K562 (cell line): ENCODE results near the gene ODAD3. TPM values are rescaled to one million over a fixed set of nuclear protein-coding genes. Genes with fewer than 3 reads are reported as not detected.

Experiments used
- ATF3 ChIP-seq, 2 experiments: fragments of 450-650 bp in 1 of 2; sonication (generic) in 1 of 2; formaldehyde crosslinking in 1 of 2; IDR thresholded peaks in 1 of 2; conservative IDR thresholded peaks in 1 of 2; 2 replicates each; pipeline versions ENCODE4 v1.6.1 to v1.8.1; 2016 to 2023; ENCODE audit warnings: mild to moderate bottlenecking in 2 of 2, moderate library complexity in 2 of 2, inconsistent platforms in 1 of 2, missing genetic modification reagents in 1 of 2
- CTCFL ChIP-seq: IDR thresholded peaks from 2 replicates; pipeline ENCODE4 v1.6.1; 2011; ENCODE audit warnings: borderline replicate concordance, low read depth, mild to moderate bottlenecking, moderate library complexity, low read length; ENCODE audit not compliant: insufficient read depth, poor library complexity, severe bottlenecking
- HDAC8 ChIP-seq: fragments of 450-650 bp; IDR thresholded peaks from 2 replicates; pipeline ENCODE4 v1.6.1; 2016; ENCODE audit warnings: mild to moderate bottlenecking, missing genetic modification characterization, moderate library complexity, missing compliant biosample characterization
- LARP7 ChIP-seq: fragments of 450-650 bp; IDR thresholded peaks from 2 replicates; pipeline ENCODE4 v1.6.1; 2016
- PBX2 ChIP-seq, 2 experiments: IDR thresholded peaks in 1 of 2; conservative IDR thresholded peaks in 1 of 2; 2 replicates each; pipeline ENCODE4 v1.6.1; 2016; ENCODE audit warnings: low read depth in 2 of 2, mild to moderate bottlenecking in 1 of 2, missing compliant biosample characterization in 1 of 2, missing genetic modification characterization in 1 of 2, moderate library complexity in 1 of 2
- RBM17 ChIP-seq: fragments of 200-400 bp; formaldehyde crosslinking; IDR thresholded peaks from 2 replicates; pipeline ENCODE4 v1.6.1; 2017; ENCODE audit warnings: low read depth, mild to moderate bottlenecking, low read length, borderline replicate concordance
- SP2 ChIP-seq: IDR thresholded peaks from 2 replicates; pipeline ENCODE4 v1.6.1; 2011; ENCODE audit warnings: mild to moderate bottlenecking, low read depth, low read length, moderate library complexity; ENCODE audit not compliant: poor library complexity, severe bottlenecking; ENCODE audit errors: extremely low read depth
- ZBTB5 ChIP-seq: fragments of 450-650 bp; IDR thresholded peaks from 2 replicates; pipeline ENCODE4 v1.6.1; 2017; ENCODE audit warnings: antibody characterized with exemption
- ZNF609 ChIP-seq: sonication (generic); formaldehyde crosslinking; IDR thresholded peaks from 2 replicates; pipeline ENCODE4 v1.8.1; 2023; ENCODE audit warnings: missing genetic modification reagents, mild to moderate bottlenecking, borderline replicate concordance
- polyA plus RNA-seq, 8 experiments: library from polyadenylated mRNA; depleted of rRNA in 4 of 8; stranded (reverse) in 5 of 8; unstranded in 3 of 8; fragments of >200 nt; fragmentation: Nextera tagmentation in 2 of 8; fragmentation: Illumina TruSeq in 1 of 8; extraction: Ambion mirVana in 2 of 8; extraction: Trizol in 1 of 8; gene quantifications; 2 replicates each; pipeline versions ENCODE4 v1.2.1 to v1.2.3, GENCODE V29; 2011 to 2014; ENCODE audit warnings: inconsistent platforms in 1 of 8, missing spikeins in 1 of 8
- total RNA-seq, 7 experiments: library from RNA; depleted of rRNA in 6 of 7; stranded (reverse); fragments of >200 nt in 6 of 7; fragmentation: Illumina TruSeq in 2 of 7; extraction: Trizol in 2 of 7; gene quantifications; 2 replicates each; pipeline versions ENCODE4 v1.2.1 to v1.2.3, GENCODE V29; 2011 to 2021; ENCODE audit warnings: low replicate concordance in 1 of 7

The ODAD3 gene
- total and polyA plus RNA-seq, 9 of the 15 experiments (the other 6 are each of a cell fraction or from before 2014, with no cell fraction given), result 0.07 to 0.72 (median 0.14) TPM; not detected in 2

- peak; percentile 86 for TF ChIP-seq CTCFL
- peak; percentile 80; the same call in 1 of the 2 replicates for TF ChIP-seq HDAC8 (tag)
- TF ChIP-seq RBM17, result no peak
- TF ChIP-seq ATF3 (IDR thresholded peaks at IDR 0.05), result no peak; the same call in 1 of the 2 replicates
- 0 out of 2 replicates have a peak, but pooled peaks have one; percentile 28 for TF ChIP-seq ATF3 (CRISPR knock-in tag; conservative IDR thresholded peaks at IDR 0.05)
- TF ChIP-seq PBX2 (CRISPR knock-in tag; IDR thresholded peaks at IDR 0.05; ENCODE audit: low read depth), result no peak
- TF ChIP-seq PBX2 (tag; conservative IDR thresholded peaks at IDR 0.05; ENCODE audit: low read depth), result peak; percentile 84
- no peak for TF ChIP-seq ZBTB5
- TF ChIP-seq LARP7, result no peak
- no peak for TF ChIP-seq SP2
- TF ChIP-seq ZNF609, result no peak
Measured at GRCh38 chr19:11435057-11435832, at the start of gene ODAD3, which contains the start of gene PRKCSH (continued).
